ENCODE results near the gene RYR3. TPM values are rescaled to one million over a fixed set of nuclear protein-coding genes. Genes with fewer than 3 reads are reported as not detected.

RYR3 gene
- total and polyA plus RNA-seq, 7 experiments from 2014 or later: 0.10 to 5.3 (median 1.2) TPM; not detected in 3

DNA sequence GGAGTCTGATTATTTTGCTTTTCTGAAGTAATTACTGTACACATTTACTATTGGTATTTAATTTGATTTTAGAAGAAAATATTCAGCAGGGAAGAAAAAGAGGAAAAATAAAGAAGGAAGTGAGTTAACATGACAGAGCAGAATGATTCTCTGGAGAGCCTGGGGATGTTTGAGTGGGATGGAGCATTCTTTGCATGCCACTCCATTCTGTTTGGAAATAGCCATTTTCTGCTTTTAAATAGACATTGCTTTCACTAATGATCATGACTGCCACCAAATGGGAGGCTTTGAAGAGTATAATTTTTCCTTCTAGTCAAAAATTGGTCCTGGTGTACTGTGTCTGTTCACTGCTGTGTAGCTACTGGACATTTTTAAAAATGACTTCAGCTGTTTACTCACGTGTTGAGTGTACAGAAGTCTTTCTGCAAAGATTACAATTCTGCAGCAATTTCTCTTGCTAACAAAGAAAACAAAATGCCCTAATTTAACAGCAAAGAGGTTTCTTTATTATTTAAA, 196.1 kb downstream of the RYR3 start:
- no peak for ATAC-seq
- no peak overlapping the region for H3K27ac ChIP-seq (ENCODE audit: low read depth, low read length)
- peaks cover 2 to 45% (median 33%) of the 10 kb centered on the region in 5 donors for H3K27me3 Mint-ChIP-seq
- peaks cover 0 to 7% (median 0%) of the 10 kb centered on the region in 11 donors for H3K9me3 Mint-ChIP-seq
- intact Hi-C loops (cut with micrococcal nuclease): no loop called here
- ChIA-PET POLR2A (no interaction called here), CTCF (no interaction called here)
- no peaks in the 10 kb centered on the region for H3K27me3 ChIP-seq (ENCODE audit: control insufficient read depth in 2 of 2, insufficient read depth in 2 of 2, low read length in 2 of 2)
- H3K36me3 Mint-ChIP-seq: peaks cover 0 to 3% (median 0%) of the 10 kb centered on the region in 5 donors
- H3K4me3 Mint-ChIP-seq: no peak overlapping the region
- no peak for DNase-seq
- H3K4me3 ChIP-seq (ENCODE audit: low read length): no peak overlapping the region
- H3K4me1 ChIP-seq (ENCODE audit: control insufficient read depth in 2 of 2, insufficient read depth in 2 of 2, low read length in 2 of 2): no peaks in the 10 kb centered on the region
- H3K9me3 ChIP-seq (ENCODE audit: control insufficient read depth in 2 of 3, low read length in 3 of 3): no peaks in the 10 kb centered on the region
- no peak overlapping the region for H3K27ac Mint-ChIP-seq
- H3K36me3 ChIP-seq (ENCODE audit: control insufficient read depth in 2 of 3, insufficient read depth in 3 of 3, low read length in 3 of 3): no peaks in the 10 kb centered on the region
- H3K4me1 Mint-ChIP-seq: no peaks in the 10 kb centered on the region

DNA sequence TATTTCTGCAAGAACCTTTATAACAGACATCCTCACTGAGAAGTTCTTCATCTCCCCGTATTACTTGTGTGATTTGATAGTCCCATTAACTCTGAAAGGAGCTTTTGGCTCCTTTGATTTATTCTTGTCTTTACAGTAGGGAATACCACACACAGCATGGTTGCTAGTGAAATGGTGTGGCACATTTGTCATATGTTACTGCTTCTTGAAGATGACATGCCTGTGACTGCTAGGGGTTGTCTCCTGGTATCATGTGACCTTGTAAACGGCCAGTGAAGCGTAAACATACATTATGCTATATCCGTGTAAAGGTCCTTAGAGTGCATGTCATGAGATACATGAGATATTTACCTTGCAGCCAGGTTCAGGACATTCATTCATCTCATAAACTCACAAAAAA, 197.9 kb downstream of the RYR3 start:
- H3K27me3 Mint-ChIP-seq: peaks cover 2 to 38% (median 32%) of the 10 kb centered on the region in 5 donors
- POLR2A ChIA-PET: no interaction called here
- no peak overlapping the region for H3K4me3 ChIP-seq (ENCODE audit: low read length)
- intact Hi-C loops (cut with micrococcal nuclease): no loop called here
- H3K36me3 Mint-ChIP-seq: no peaks in the 10 kb centered on the region
- H3K27me3 ChIP-seq (ENCODE audit: control insufficient read depth in 2 of 2, insufficient read depth in 2 of 2, low read length in 2 of 2): no peaks in the 10 kb centered on the region
- no peaks in the 10 kb centered on the region for H3K4me1 ChIP-seq (ENCODE audit: control insufficient read depth in 2 of 2, insufficient read depth in 2 of 2, low read length in 2 of 2)
- CTCF ChIA-PET: no interaction called here
- DNase-seq: no peak
- no peaks in the 10 kb centered on the region for H3K9me3 ChIP-seq (ENCODE audit: control insufficient read depth in 2 of 3, low read length in 3 of 3)
- peaks cover 0 to 7% (median 0%) of the 10 kb centered on the region in 11 donors for H3K9me3 Mint-ChIP-seq
- no peak overlapping the region for H3K27ac Mint-ChIP-seq
- no peak overlapping the region for H3K27ac ChIP-seq (ENCODE audit: low read depth, low read length)
- no peak overlapping the region for H3K4me3 Mint-ChIP-seq
- H3K4me1 Mint-ChIP-seq: no peaks in the 10 kb centered on the region
- no peak for ATAC-seq
- no peaks in the 10 kb centered on the region for H3K36me3 ChIP-seq (ENCODE audit: control insufficient read depth in 2 of 3, insufficient read depth in 3 of 3, low read length in 3 of 3)

DNA sequence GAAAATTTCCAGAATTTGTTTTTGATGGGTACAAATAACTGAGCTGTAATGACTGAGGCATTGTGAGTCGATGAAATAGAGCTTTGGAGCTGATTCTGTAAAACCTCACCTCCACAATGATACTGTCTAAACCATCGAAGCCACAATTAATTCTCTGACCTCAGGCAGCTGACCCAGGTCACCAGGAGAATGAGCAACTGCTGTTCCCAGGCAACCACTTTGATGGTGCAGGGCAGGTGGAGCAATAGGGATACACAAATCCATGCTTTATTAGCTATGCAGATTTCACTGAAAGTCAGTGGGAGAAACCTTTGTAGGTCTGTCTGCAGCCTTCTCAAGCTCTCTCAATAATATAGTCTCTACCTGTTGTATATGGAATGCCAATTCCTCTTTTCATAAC, 204.4 kb downstream of the RYR3 start:
- Mint-ChIP-seq H3K27ac (no peak overlapping the region), H3K9me3 (peaks cover 0 to 5% (median 0%) of the 10 kb centered on the region in 11 donors), H3K4me1 (no peaks in the 10 kb centered on the region), H3K4me3 (no peak overlapping the region), H3K36me3 (no peaks in the 10 kb centered on the region), H3K27me3 (peaks cover 0 to 53% (median 34%) of the 10 kb centered on the region in 5 donors)
- DNase-seq (no peak), ATAC-seq (no peak)
- no peaks in the 10 kb centered on the region for H3K27me3 ChIP-seq (ENCODE audit: control insufficient read depth in 2 of 2, insufficient read depth in 2 of 2, low read length in 2 of 2)
- H3K4me3 ChIP-seq (ENCODE audit: low read length): no peak overlapping the region
- no peak overlapping the region for H3K27ac ChIP-seq (ENCODE audit: low read depth, low read length)
- no peaks in the 10 kb centered on the region for H3K36me3 ChIP-seq (ENCODE audit: control insufficient read depth in 2 of 3, insufficient read depth in 3 of 3, low read length in 3 of 3)
- ChIA-PET CTCF (no interaction called here), POLR2A (no interaction called here)
- H3K4me1 ChIP-seq (ENCODE audit: control insufficient read depth in 2 of 2, insufficient read depth in 2 of 2, low read length in 2 of 2): no peaks in the 10 kb centered on the region
- H3K9me3 ChIP-seq (ENCODE audit: control insufficient read depth in 2 of 3, low read length in 3 of 3): no peaks in the 10 kb centered on the region
- intact Hi-C loops (cut with micrococcal nuclease): no loop called here

DNA sequence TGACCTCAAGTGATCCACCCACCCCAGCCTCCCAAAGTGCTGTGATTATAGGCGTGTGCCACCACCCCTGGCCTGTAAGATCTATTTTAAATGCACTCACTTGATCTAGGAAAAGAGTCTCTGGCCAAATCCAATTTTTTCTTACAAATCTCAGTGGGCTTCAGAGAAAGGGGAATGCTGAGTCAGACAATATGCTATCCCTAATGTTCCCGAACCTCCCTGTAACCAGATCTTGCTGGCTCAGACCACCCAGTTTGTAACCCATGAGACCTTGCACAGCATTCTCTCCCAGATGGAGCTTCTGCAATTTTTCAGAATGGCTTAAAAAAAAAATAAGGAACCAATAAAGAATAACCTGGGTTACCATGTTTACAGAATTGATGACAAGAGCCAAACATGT, 205.8 kb downstream of the RYR3 start:
- H3K9me3 ChIP-seq (ENCODE audit: control insufficient read depth in 2 of 3, low read length in 3 of 3): no peaks in the 10 kb centered on the region
- H3K27me3 ChIP-seq (ENCODE audit: control insufficient read depth in 2 of 2, insufficient read depth in 2 of 2, low read length in 2 of 2): no peaks in the 10 kb centered on the region

DNA sequence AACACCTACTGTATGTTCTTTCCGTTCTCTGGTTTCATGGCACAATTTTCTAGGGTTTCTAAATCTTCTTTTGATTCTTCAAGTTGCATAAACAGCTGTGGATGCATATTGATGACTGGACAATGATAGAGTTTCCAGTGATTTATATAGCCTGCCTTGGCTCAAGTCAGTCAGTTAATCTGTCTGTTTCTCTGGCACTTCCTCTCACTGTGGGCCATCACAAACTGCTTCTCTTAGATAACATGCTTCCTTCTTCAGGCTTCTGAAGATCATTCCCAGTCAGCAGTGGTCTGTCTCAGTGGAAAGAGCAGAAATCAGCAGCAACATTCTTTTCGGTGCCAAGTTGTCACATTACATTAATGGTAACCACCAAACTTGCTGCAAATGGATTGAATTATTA, 207.2 kb downstream of the RYR3 start:
- Mint-ChIP-seq H3K9me3 (peaks cover 0 to 5% (median 0%) of the 10 kb centered on the region in 11 donors), H3K27me3 (peaks cover 0 to 45% (median 29%) of the 10 kb centered on the region in 5 donors), H3K36me3 (no peaks in the 10 kb centered on the region), H3K4me1 (no peaks in the 10 kb centered on the region), H3K27ac (no peak overlapping the region), H3K4me3 (no peak overlapping the region)
- Histone ChIP-seq H3K9me3 (ENCODE audit: control insufficient read depth in 2 of 3, low read length in 3 of 3) (no peaks in the 10 kb centered on the region), H3K4me1 (ENCODE audit: control insufficient read depth in 2 of 2, insufficient read depth in 2 of 2, low read length in 2 of 2) (no peaks in the 10 kb centered on the region), H3K36me3 (ENCODE audit: control insufficient read depth in 2 of 3, insufficient read depth in 3 of 3, low read length in 3 of 3) (no peaks in the 10 kb centered on the region), H3K27me3 (ENCODE audit: control insufficient read depth in 2 of 2, insufficient read depth in 2 of 2, low read length in 2 of 2) (no peaks in the 10 kb centered on the region), H3K27ac (ENCODE audit: low read depth, low read length) (no peak overlapping the region), H3K4me3 (ENCODE audit: low read length) (no peak overlapping the region)
- ATAC-seq (no peak), DNase-seq (no peak)
- CTCF ChIA-PET: no interaction called here
- POLR2A ChIA-PET: no interaction called here
- intact Hi-C loops (cut with micrococcal nuclease): no loop called here

More for the DNA sequence above, 205.8 kb downstream of the RYR3 start:
- Histone ChIP-seq H3K4me1 (ENCODE audit: control insufficient read depth in 2 of 2, insufficient read depth in 2 of 2, low read length in 2 of 2) (no peaks in the 10 kb centered on the region), H3K27ac (ENCODE audit: low read depth, low read length) (no peak overlapping the region), H3K4me3 (ENCODE audit: low read length) (no peak overlapping the region), H3K36me3 (ENCODE audit: control insufficient read depth in 2 of 3, insufficient read depth in 3 of 3, low read length in 3 of 3) (no peaks in the 10 kb centered on the region)
- Mint-ChIP-seq H3K27ac (no peak overlapping the region), H3K9me3 (peaks cover 0 to 8% (median 0%) of the 10 kb centered on the region in 11 donors), H3K4me1 (no peaks in the 10 kb centered on the region), H3K36me3 (no peaks in the 10 kb centered on the region), H3K4me3 (no peak overlapping the region), H3K27me3 (peaks cover 0 to 53% (median 34%) of the 10 kb centered on the region in 5 donors)
- ChIA-PET CTCF (no interaction called here), POLR2A (no interaction called here)
- DNase-seq (no peak), ATAC-seq (no peak)
- intact Hi-C loops (cut with micrococcal nuclease): no loop called here

DNA sequence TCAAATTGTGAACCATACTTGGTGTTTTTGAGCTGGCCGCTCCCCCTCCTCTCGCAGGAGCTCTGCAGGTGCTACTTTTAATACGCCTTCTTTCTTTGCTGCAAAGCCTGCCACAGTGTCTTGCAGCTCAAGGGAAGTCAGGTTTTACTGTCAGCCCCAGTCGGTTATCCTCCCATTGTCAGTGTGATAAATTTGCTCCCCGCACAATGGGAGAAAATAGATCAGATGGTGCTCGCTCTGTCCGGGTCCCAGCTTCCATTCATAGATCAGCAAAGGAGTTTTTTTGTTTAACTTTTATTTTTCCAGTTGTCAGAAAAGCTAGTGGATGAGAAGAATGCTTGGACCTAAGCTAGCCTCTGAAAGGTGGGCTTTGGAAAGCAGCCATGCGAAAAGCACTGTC, 207.7 kb downstream of the RYR3 start:
- no peaks in the 10 kb centered on the region for H3K4me1 ChIP-seq (ENCODE audit: control insufficient read depth in 2 of 2, insufficient read depth in 2 of 2, low read length in 2 of 2)
- H3K27ac ChIP-seq (ENCODE audit: low read depth, low read length): no peak overlapping the region
- H3K36me3 Mint-ChIP-seq: no peaks in the 10 kb centered on the region
- ATAC-seq (no peak), DNase-seq (no peak)
- H3K27me3 Mint-ChIP-seq: peaks cover 0 to 45% (median 29%) of the 10 kb centered on the region in 5 donors
- no peak overlapping the region for H3K4me3 ChIP-seq (ENCODE audit: low read length)
- H3K27ac Mint-ChIP-seq: no peak overlapping the region
- no peak overlapping the region for H3K4me3 Mint-ChIP-seq
- peaks cover 0 to 5% (median 0%) of the 10 kb centered on the region in 11 donors for H3K9me3 Mint-ChIP-seq
- intact Hi-C loops (cut with micrococcal nuclease): no loop called here
- CTCF ChIA-PET: no interaction called here
- H3K36me3 ChIP-seq (ENCODE audit: control insufficient read depth in 2 of 3, insufficient read depth in 3 of 3, low read length in 3 of 3): no peaks in the 10 kb centered on the region
- H3K4me1 Mint-ChIP-seq: no peaks in the 10 kb centered on the region
- no peaks in the 10 kb centered on the region for H3K9me3 ChIP-seq (ENCODE audit: control insufficient read depth in 2 of 3, low read length in 3 of 3)
- POLR2A ChIA-PET: no interaction called here
- no peaks in the 10 kb centered on the region for H3K27me3 ChIP-seq (ENCODE audit: control insufficient read depth in 2 of 2, insufficient read depth in 2 of 2, low read length in 2 of 2)

DNA sequence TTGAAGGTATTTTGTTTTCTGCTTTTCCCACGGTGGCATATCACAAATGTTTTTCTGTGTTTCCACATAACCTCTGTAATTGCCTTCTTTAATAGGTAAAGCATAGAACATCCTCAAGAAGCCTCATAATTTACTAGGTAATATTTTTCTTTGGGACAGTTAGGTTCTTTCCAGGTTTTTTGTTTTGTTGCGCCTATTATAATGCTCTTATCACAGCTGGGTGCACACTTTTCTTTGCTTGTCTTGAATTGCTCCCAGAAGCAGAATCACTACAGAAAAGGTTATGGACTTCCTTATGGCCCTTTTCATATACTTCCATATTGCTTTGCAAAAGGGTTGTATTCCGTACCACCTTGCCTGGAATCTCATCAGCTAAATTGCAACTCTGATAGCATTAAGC, 213.5 kb downstream of the RYR3 start:
- intact Hi-C loops (cut with micrococcal nuclease): no loop called here
- H3K4me3 ChIP-seq (ENCODE audit: low read length): no peak overlapping the region
- Mint-ChIP-seq H3K9me3 (peaks cover 0 to 5% (median 0%) of the 10 kb centered on the region in 11 donors), H3K36me3 (no peaks in the 10 kb centered on the region), H3K4me1 (no peaks in the 10 kb centered on the region), H3K4me3 (no peak overlapping the region), H3K27ac (no peak overlapping the region), H3K27me3 (peaks cover 0 to 13% (median 10%) of the 10 kb centered on the region in 5 donors)
- no peaks in the 10 kb centered on the region for H3K9me3 ChIP-seq (ENCODE audit: control insufficient read depth in 2 of 3, low read length in 3 of 3)
- H3K27me3 ChIP-seq (ENCODE audit: control insufficient read depth in 2 of 2, insufficient read depth in 2 of 2, low read length in 2 of 2): peaks cover 0 to 3% of the 10 kb centered on the region in 2 donors
- no peaks in the 10 kb centered on the region for H3K36me3 ChIP-seq (ENCODE audit: control insufficient read depth in 2 of 3, insufficient read depth in 3 of 3, low read length in 3 of 3)
- no peak overlapping the region for H3K27ac ChIP-seq (ENCODE audit: low read depth, low read length)
- POLR2A ChIA-PET: no interaction called here
- ATAC-seq: no peak
- CTCF ChIA-PET: no interaction called here
- no peaks in the 10 kb centered on the region for H3K4me1 ChIP-seq (ENCODE audit: control insufficient read depth in 2 of 2, insufficient read depth in 2 of 2, low read length in 2 of 2)
- DNase-seq: no peak
